PC-9 (cell line): ENCODE results near the gene SLC38A8. TPM values are rescaled to one million over a fixed set of nuclear protein-coding genes. Genes with fewer than 3 reads are reported as not detected.

Source experiments
- BruUV-seq: library from RNA; stranded (reverse); fragments of 400-500 nt; replicated peaks from 2 replicates; lab custom pipeline; 2021; lab: Mats Ljungman, UMichigan
- CTCF ChIA-PET: fragments of 300-600 bp; sonication (Branson Sonifier 250); formaldehyde crosslinking; loops from one replicate; lab custom pipeline; 2022; ENCODE audit warnings: antibody characterized with exemption; lab: Charles Lee
- POLR2A ChIA-PET: fragments of 300-600 bp; sonication (Branson Sonifier 250); formaldehyde crosslinking; loops from one replicate; lab custom pipeline; 2022; ENCODE audit warnings: antibody characterized with exemption; ENCODE audit not compliant: unreplicated experiment; lab: Charles Lee
- DNase-seq, 2 experiments: peaks; one replicate each; pipeline versions ENCODE4 v3.0.0 to v3.0.0-alpha.2; 2015 to 2022; ENCODE audit warnings: mixed read lengths in 1 of 2
- H2AFZ ChIP-seq: fragments of 200-600 bp; sonication (generic); 2 replicates; pipeline ENCODE4 v1.8.1; 2017; ENCODE audit warnings: antibody characterized with exemption
- H3F3A ChIP-seq: fragments of 200-600 bp; sonication (generic); 2 replicates; pipeline ENCODE4 v1.8.1; 2017; ENCODE audit warnings: antibody characterized with exemption, mild to moderate bottlenecking, low read depth; ENCODE audit not compliant: insufficient read depth
- H3K27ac ChIP-seq: fragments of 200-600 bp; sonication (generic); 2 replicates; pipeline ENCODE4 v1.6.1; 2016; ENCODE audit warnings: mixed run types
- H3K27me3 ChIP-seq: fragments of 200-600 bp; sonication (generic); 2 replicates; pipeline ENCODE4 v1.6.1; 2016; ENCODE audit warnings: low read depth, mixed run types; ENCODE audit not compliant: insufficient read depth
- H3K36me3 ChIP-seq: fragments of 200-600 bp; sonication (generic); 2 replicates; pipeline ENCODE4 v1.6.1; 2016; ENCODE audit warnings: low read depth, mixed run types
- H3K4me1 ChIP-seq: fragments of 200-600 bp; sonication (generic); replicated peaks from 2 replicates; pipeline ENCODE4 v1.6.1; 2016; ENCODE audit warnings: mixed run types; ENCODE audit not compliant: insufficient read depth
- H3K4me2 ChIP-seq: fragments of 200-600 bp; sonication (generic); 2 replicates; pipeline ENCODE4 v1.6.1; 2017; ENCODE audit warnings: mixed run types
- H3K4me3 ChIP-seq: fragments of 200-600 bp; sonication (generic); 2 replicates; pipeline ENCODE4 v1.6.1; 2016; ENCODE audit warnings: mixed run types
- H3K79me2 ChIP-seq: fragments of 200-600 bp; sonication (generic); 2 replicates; pipeline ENCODE4 v1.6.1; 2017; ENCODE audit warnings: low read depth, mixed run types
- H3K9me2 ChIP-seq: fragments of 200-600 bp; sonication (generic); 2 replicates; pipeline ENCODE4 v1.8.1; 2017; ENCODE audit warnings: mild to moderate bottlenecking; ENCODE audit not compliant: insufficient read depth
- H3K9me3 ChIP-seq: fragments of 200-600 bp; sonication (generic); 2 replicates; pipeline ENCODE4 v1.8.1; 2016; ENCODE audit warnings: low read depth; ENCODE audit not compliant: insufficient read depth
- H4K20me1 ChIP-seq: fragments of 200-600 bp; sonication (generic); 2 replicates; pipeline ENCODE4 v1.8.1; 2017; ENCODE audit not compliant: insufficient read depth
- CTCF ChIP-seq: fragments of 200-600 bp; sonication (generic); conservative IDR thresholded peaks from 2 replicates; pipeline ENCODE4 v1.6.1; 2017; ENCODE audit warnings: mixed run types, antibody characterized with exemption, mild to moderate bottlenecking, moderate library complexity
- EZH2 ChIP-seq: fragments of 200-600 bp; sonication (generic); IDR thresholded peaks from 2 replicates; pipeline ENCODE4 v1.8.0; 2017; ENCODE audit warnings: antibody characterized with exemption, low read depth
- intact Hi-C: fragments of 100-400 bp; cut with micrococcal nuclease; formaldehyde crosslinking; loops from one replicate; pipeline ENCODE4 v1.10.0; 2022; ENCODE audit not compliant: unreplicated experiment
- total RNA-seq: library from RNA; stranded (reverse); gene quantifications from 2 replicates; pipeline ENCODE4 v1.2.3, GENCODE V29; 2021

Gene SLC38A8
- total RNA-seq, 1 experiment from 2014 or later, result not detected

GRCh38 chr16:84042879-84043485, 387 bp upstream of the SLC38A8 start:
- CTCF ChIA-PET, result interaction anchor here (0.9 to 1.1 kb wide), 2 partner anchors 88 to 116 kb away, joined by 3 read pairs; no protein-coding TSS in a partner anchor
- Histone ChIP-seq H3K4me3 (no peak overlapping the region), H3F3A (no peaks in the 10 kb centered on the region), H3K9me3 (no peaks in the 10 kb centered on the region), H3K27ac (no peak overlapping the region), H3K36me3 (no peaks in the 10 kb centered on the region), H3K4me2 (peak overlapping the region; percentile 29), H3K79me2 (no peaks in the 10 kb centered on the region), H3K9me2 (no peaks in the 10 kb centered on the region), H3K4me1 (no peaks in the 10 kb centered on the region), H4K20me1 (no peaks in the 10 kb centered on the region), H3K27me3 (peaks cover 37% of the 10 kb centered on the region), H2AFZ (no peak overlapping the region)
- DNase-seq, result peak in 1 of 2 experiments; percentile 46
- intact Hi-C loops, result loop anchor here (5.0 kb wide), 3 partner anchors 71 to 216 kb away; no protein-coding TSS in a partner anchor
- POLR2A ChIA-PET, result interaction anchor here (1.0 kb wide), 1 partner anchor 29 kb away, joined by 6 read pairs; no protein-coding TSS in a partner anchor
- TF ChIP-seq EZH2, result no peak
- no peak for TF ChIP-seq CTCF
- no TSS peak for BruUV-seq

- H3K4me3 ChIP-seq, result no peak overlapping the region
- intact Hi-C loops, result loop anchor here (5.0 kb wide), 3 partner anchors 70 to 215 kb away; no protein-coding TSS in a partner anchor
- BruUV-seq, result no TSS peak
- ChIA-PET CTCF (no interaction called here), POLR2A (no interaction called here)
- H4K20me1 ChIP-seq, result no peaks in the 10 kb centered on the region
- no peak overlapping the region for H2AFZ ChIP-seq
- H3K79me2 ChIP-seq, result no peaks in the 10 kb centered on the region
- no peak overlapping the region for H3K4me2 ChIP-seq
- no peak overlapping the region for H3K27ac ChIP-seq
- H3K4me1 ChIP-seq, result no peaks in the 10 kb centered on the region
- H3K9me2 ChIP-seq, result no peaks in the 10 kb centered on the region
- H3K36me3 ChIP-seq, result no peaks in the 10 kb centered on the region
- no peak for DNase-seq
- H3F3A ChIP-seq, result no peaks in the 10 kb centered on the region
- H3K27me3 ChIP-seq, result peaks cover 41% of the 10 kb centered on the region
- TF ChIP-seq CTCF (no peak), EZH2 (no peak)
- no peaks in the 10 kb centered on the region for H3K9me3 ChIP-seq
Observed at GRCh38 chr16:84041881-84042280, 714 bp downstream of the SLC38A8 start.

- no peaks in the 10 kb centered on the region for H3K79me2 ChIP-seq
- no peaks in the 10 kb centered on the region for H3K4me1 ChIP-seq
- no peak overlapping the region for H3K4me3 ChIP-seq
- no peak overlapping the region for H3K27ac ChIP-seq
- no peaks in the 10 kb centered on the region for H3F3A ChIP-seq
- POLR2A ChIA-PET, result interaction anchor here (0.5 to 0.6 kb wide), 2 partner anchors 26 to 118 kb away, joined by 4 to 7 read pairs; no protein-coding TSS in a partner anchor
- no peak for TF ChIP-seq CTCF
- no peak for TF ChIP-seq EZH2
- peaks cover 46% of the 10 kb centered on the region for H3K27me3 ChIP-seq
- H3K9me2 ChIP-seq, result no peaks in the 10 kb centered on the region
- H3K36me3 ChIP-seq, result no peaks in the 10 kb centered on the region
- CTCF ChIA-PET, result interaction anchor here (0.6 kb wide), 1 partner anchor 10 kb away, joined by 3 read pairs; no protein-coding TSS in a partner anchor
- H3K4me2 ChIP-seq, result no peak overlapping the region
- peak in 1 of 2 experiments; percentile 42 for DNase-seq
- BruUV-seq, result no TSS peak
- H4K20me1 ChIP-seq, result no peaks in the 10 kb centered on the region
- H2AFZ ChIP-seq, result no peak overlapping the region
- intact Hi-C loops, result loop anchor here (5.0 kb wide), 3 partner anchors 69 to 214 kb away; no protein-coding TSS in a partner anchor
- H3K9me3 ChIP-seq, result no peaks in the 10 kb centered on the region
Observed at GRCh38 chr16:84040823-84041820, 1.5 kb downstream of the SLC38A8 start.
